ENCODE results near the gene DNAJB9. TPM values are rescaled to one million over a fixed set of nuclear protein-coding genes. Genes with fewer than 3 reads are reported as not detected.

DNAJB9 gene
- total and polyA plus RNA-seq, 9 of the 15 experiments (the other 6 are each of a cell fraction or from before 2014, with no cell fraction given): 4.3 to 34.2 (median 9.6) TPM

DNA sequence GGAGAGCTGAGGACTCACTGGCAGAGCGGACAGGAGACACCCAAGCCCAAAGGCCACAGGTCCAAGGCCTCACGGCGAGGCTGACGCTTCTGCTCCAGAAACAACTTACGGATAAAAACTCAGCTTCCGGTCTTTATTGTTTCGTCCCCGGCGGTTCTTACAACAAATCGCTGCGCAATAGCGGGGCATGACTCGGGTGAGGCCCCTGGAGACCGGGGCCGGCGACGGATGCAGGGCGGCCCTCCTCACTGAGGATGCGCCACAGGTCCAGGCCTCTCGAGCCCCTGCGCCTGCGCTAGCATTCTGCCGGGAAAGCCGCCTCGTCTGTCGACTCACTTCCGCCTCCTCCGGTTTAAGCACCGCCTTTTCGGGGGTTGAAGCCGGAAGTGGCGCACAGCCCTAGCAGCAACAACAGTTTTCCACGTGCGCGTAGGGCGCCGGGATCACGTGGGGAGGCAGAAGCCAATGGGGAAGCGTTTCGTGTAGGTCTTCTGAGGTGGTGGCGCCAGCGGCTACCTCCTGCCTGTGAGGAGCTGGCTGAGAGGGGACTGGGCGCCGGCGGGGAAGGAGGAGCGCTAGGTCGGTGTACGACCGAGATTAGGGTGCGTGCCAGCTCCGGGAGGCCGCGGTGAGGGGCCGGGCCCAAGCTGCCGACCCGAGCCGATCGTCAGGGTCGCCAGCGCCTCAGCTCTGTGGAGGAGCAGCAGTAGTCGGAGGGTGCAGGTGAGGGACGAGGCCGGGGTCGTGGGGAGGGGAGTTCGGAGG lies at the start of gene DNAJB9, which contains the start of gene THAP5 (continued):
- no peak for TF ChIP-seq NR2C1 (IDR thresholded peaks at IDR 0.05)
- no peak for TF ChIP-seq NR2C1 (tag; IDR thresholded peaks at IDR 0.05)
- TF ChIP-seq, protein P1, sequence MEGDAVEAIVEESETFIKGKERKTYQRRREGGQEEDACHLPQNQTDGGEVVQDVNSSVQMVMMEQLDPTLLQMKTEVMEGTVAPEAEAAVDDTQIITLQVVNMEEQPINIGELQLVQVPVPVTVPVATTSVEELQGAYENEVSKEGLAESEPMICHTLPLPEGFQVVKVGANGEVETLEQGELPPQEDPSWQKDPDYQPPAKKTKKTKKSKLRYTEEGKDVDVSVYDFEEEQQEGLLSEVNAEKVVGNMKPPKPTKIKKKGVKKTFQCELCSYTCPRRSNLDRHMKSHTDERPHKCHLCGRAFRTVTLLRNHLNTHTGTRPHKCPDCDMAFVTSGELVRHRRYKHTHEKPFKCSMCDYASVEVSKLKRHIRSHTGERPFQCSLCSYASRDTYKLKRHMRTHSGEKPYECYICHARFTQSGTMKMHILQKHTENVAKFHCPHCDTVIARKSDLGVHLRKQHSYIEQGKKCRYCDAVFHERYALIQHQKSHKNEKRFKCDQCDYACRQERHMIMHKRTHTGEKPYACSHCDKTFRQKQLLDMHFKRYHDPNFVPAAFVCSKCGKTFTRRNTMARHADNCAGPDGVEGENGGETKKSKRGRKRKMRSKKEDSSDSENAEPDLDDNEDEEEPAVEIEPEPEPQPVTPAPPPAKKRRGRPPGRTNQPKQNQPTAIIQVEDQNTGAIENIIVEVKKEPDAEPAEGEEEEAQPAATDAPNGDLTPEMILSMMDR (IDR thresholded peaks at IDR 0.05 in 2 of 3, conservative IDR thresholded peaks at IDR 0.05 in 1 of 3; ENCODE audit: insufficient read depth in 2 of 3, low read depth in 1 of 3, low read length in 3 of 3): peak in 1 of 3 experiments; percentile 26; a peak in 3 of 6 replicates
- TF ChIP-seq, protein P2, sequence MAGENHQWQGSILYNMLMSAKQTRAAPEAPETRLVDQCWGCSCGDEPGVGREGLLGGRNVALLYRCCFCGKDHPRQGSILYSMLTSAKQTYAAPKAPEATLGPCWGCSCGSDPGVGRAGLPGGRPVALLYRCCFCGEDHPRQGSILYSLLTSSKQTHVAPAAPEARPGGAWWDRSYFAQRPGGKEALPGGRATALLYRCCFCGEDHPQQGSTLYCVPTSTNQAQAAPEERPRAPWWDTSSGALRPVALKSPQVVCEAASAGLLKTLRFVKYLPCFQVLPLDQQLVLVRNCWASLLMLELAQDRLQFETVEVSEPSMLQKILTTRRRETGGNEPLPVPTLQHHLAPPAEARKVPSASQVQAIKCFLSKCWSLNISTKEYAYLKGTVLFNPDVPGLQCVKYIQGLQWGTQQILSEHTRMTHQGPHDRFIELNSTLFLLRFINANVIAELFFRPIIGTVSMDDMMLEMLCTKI (IDR thresholded peaks at IDR 0.05; ENCODE audit: partially characterized antibody): no peak
- peak in 1 of 2 experiments; percentile 64; a peak in 1 of 4 replicates for TF ChIP-seq TEAD1 (CRISPR knock-in tag; IDR thresholded peaks at IDR 0.05)
- TF ChIP-seq, protein P3, sequence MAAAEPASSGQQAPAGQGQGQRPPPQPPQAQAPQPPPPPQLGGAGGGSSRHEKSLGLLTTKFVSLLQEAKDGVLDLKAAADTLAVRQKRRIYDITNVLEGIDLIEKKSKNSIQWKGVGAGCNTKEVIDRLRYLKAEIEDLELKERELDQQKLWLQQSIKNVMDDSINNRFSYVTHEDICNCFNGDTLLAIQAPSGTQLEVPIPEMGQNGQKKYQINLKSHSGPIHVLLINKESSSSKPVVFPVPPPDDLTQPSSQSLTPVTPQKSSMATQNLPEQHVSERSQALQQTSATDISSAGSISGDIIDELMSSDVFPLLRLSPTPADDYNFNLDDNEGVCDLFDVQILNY (CRISPR knock-in tag; IDR thresholded peaks at IDR 0.05): peak; percentile 11; the same call in 1 of the 2 replicates
- no peak for TF ChIP-seq ZNF778 (CRISPR knock-in tag; IDR thresholded peaks at IDR 0.05)
- TF ChIP-seq SMARCE1 (IDR thresholded peaks at IDR 0.05): no peak
- TF ChIP-seq ZBTB1 (CRISPR knock-in tag; IDR thresholded peaks at IDR 0.05; ENCODE audit: borderline replicate concordance, low read depth): peak; percentile 76; the same call in 1 of the 2 replicates
- TF ChIP-seq, protein P4, sequence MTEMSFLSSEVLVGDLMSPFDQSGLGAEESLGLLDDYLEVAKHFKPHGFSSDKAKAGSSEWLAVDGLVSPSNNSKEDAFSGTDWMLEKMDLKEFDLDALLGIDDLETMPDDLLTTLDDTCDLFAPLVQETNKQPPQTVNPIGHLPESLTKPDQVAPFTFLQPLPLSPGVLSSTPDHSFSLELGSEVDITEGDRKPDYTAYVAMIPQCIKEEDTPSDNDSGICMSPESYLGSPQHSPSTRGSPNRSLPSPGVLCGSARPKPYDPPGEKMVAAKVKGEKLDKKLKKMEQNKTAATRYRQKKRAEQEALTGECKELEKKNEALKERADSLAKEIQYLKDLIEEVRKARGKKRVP (CRISPR knock-in tag; IDR thresholded peaks at IDR 0.05): no peak
- TF ChIP-seq, protein P5, sequence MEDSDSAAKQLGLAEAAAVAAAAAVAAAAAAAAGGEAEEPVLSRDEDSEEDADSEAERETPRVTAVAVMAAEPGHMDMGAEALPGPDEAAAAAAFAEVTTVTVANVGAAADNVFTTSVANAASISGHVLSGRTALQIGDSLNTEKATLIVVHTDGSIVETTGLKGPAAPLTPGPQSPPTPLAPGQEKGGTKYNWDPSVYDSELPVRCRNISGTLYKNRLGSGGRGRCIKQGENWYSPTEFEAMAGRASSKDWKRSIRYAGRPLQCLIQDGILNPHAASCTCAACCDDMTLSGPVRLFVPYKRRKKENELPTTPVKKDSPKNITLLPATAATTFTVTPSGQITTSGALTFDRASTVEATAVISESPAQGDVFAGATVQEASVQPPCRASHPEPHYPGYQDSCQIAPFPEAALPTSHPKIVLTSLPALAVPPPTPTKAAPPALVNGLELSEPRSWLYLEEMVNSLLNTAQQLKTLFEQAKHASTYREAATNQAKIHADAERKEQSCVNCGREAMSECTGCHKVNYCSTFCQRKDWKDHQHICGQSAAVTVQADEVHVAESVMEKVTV (CRISPR knock-in tag; IDR thresholded peaks at IDR 0.05): no peak
- 0 out of 2 replicates have a peak, but pooled peaks have one; percentile 32 for TF ChIP-seq GTF2A2 (tag; IDR thresholded peaks at IDR 0.05)
- TF ChIP-seq RBFOX2 (IDR thresholded peaks at IDR 0.05; ENCODE audit: low read depth, low read length): peak; percentile 99
- no peak for TF ChIP-seq SMAD3 (CRISPR knock-in tag; conservative IDR thresholded peaks at IDR 0.05)
- TF ChIP-seq ZC3H11A (IDR thresholded peaks at IDR 0.05; ENCODE audit: low read depth, low read length): no peak
- no peak for TF ChIP-seq CEBPG (CRISPR knock-in tag; IDR thresholded peaks at IDR 0.05)
- TF ChIP-seq CEBPG (tag; conservative IDR thresholded peaks at IDR 0.05 in 1 of 2, IDR thresholded peaks at IDR 0.05 in 1 of 2): peak in 1 of 2 experiments; percentile 50; a peak in 1 of 4 replicates
- peak; percentile 25; the same call in 1 of the 2 replicates for TF ChIP-seq ZNF24 (IDR thresholded peaks at IDR 0.05)

All from K562 (cell line).